RWPE2 (cell line): Measurements from ENCODE around the gene SORCS2.

Experiments
- ATAC-seq: fragments of 200-7000 bp; cut with Tn5 transposase; 3 replicates; pipeline ENCODE4 v1.9.1; 2021; ENCODE audit warnings: low read depth
- DNase-seq: peaks from one replicate; pipeline ENCODE4 v3.0.0-alpha.2; 2020; ENCODE audit warnings: low spot score
- H3K27ac ChIP-seq: fragments of 450-650 bp; 2 replicates; pipeline ENCODE4 v1.5.1; 2017; ENCODE audit warnings: mild to moderate bottlenecking; ENCODE audit not compliant: poor library complexity, severe bottlenecking
- H3K27me3 ChIP-seq: fragments of 250-450 bp; sonication (Bioruptor Pico); 2 replicates; pipeline ENCODE4 v1.5.1; 2021; ENCODE audit warnings: mild to moderate bottlenecking, moderate library complexity; ENCODE audit not compliant: insufficient read depth, poor library complexity, severe bottlenecking
- H3K36me3 ChIP-seq: fragments of 250-450 bp; sonication (Bioruptor Pico); 2 replicates; pipeline ENCODE4 v1.5.1; 2020; ENCODE audit warnings: low read depth, mild to moderate bottlenecking, moderate library complexity
- H3K4me1 ChIP-seq: fragments of 250-450 bp; sonication (Bioruptor Pico); 2 replicates; pipeline ENCODE4 v1.5.1; 2021; ENCODE audit warnings: mild to moderate bottlenecking, moderate library complexity; ENCODE audit not compliant: insufficient read depth, poor library complexity, severe bottlenecking
- H3K4me3 ChIP-seq: fragments of 250-450 bp; sonication (Bioruptor Pico); 2 replicates; pipeline ENCODE4 v1.5.1; 2021; ENCODE audit warnings: mild to moderate bottlenecking, moderate library complexity; ENCODE audit not compliant: severe bottlenecking
- H3K9me3 ChIP-seq: fragments of 250-450 bp; sonication (Bioruptor Pico); 2 replicates; pipeline ENCODE4 v1.5.1; 2021; ENCODE audit warnings: mild to moderate bottlenecking, moderate library complexity; ENCODE audit not compliant: severe bottlenecking
- CTCF ChIP-seq: fragments of 450-650 bp; IDR thresholded peaks from one replicate; pipeline ENCODE4 v1.5.1; 2017; ENCODE audit warnings: mild to moderate bottlenecking, moderate library complexity; ENCODE audit not compliant: poor library complexity, severe bottlenecking

Gene SORCS2

GRCh38 chr4:7151668-7152227 lies 40.6 kb upstream of the SORCS2 start:
- H3K27ac ChIP-seq = no peak overlapping the region
- no peaks in the 10 kb centered on the region for H3K36me3 ChIP-seq
- no peaks in the 10 kb centered on the region for H3K9me3 ChIP-seq
- H3K4me3 ChIP-seq = no peak overlapping the region
- peaks cover 4% of the 10 kb centered on the region for H3K4me1 ChIP-seq
- no peak for ATAC-seq
- TF ChIP-seq CTCF = peak; percentile 33
- no peak for DNase-seq
- no peaks in the 10 kb centered on the region for H3K27me3 ChIP-seq

GRCh38 chr4:7153711-7154110 lies 38.6 kb upstream of the SORCS2 start:
- no peak overlapping the region for H3K27ac ChIP-seq
- peaks cover 4% of the 10 kb centered on the region for H3K4me1 ChIP-seq
- H3K27me3 ChIP-seq = no peaks in the 10 kb centered on the region
- no peaks in the 10 kb centered on the region for H3K36me3 ChIP-seq
- ATAC-seq (no peak), DNase-seq (peak; percentile 23)
- H3K9me3 ChIP-seq = no peaks in the 10 kb centered on the region
- TF ChIP-seq CTCF = no peak
- no peak overlapping the region for H3K4me3 ChIP-seq

- Histone ChIP-seq H3K27me3 (no peaks in the 10 kb centered on the region), H3K36me3 (no peaks in the 10 kb centered on the region), H3K4me1 (peaks cover 4% of the 10 kb centered on the region), H3K9me3 (no peaks in the 10 kb centered on the region), H3K27ac (no peak overlapping the region), H3K4me3 (no peak overlapping the region)
- ATAC-seq (no peak), DNase-seq (peak; percentile 45)
- no peak for TF ChIP-seq CTCF
Observed at GRCh38 chr4:7154351-7154981, 37.9 kb upstream of the SORCS2 start.

- Histone ChIP-seq H3K9me3 (no peaks in the 10 kb centered on the region), H3K4me3 (no peak overlapping the region), H3K27me3 (no peaks in the 10 kb centered on the region), H3K27ac (peak overlapping the region; percentile 20), H3K4me1 (peaks cover 4% of the 10 kb centered on the region), H3K36me3 (no peaks in the 10 kb centered on the region)
- DNase-seq (peak; percentile 47), ATAC-seq (peak; percentile 68)
- no peak for TF ChIP-seq CTCF
Observed at GRCh38 chr4:7155590-7156071, 36.7 kb upstream of the SORCS2 start.

- Histone ChIP-seq H3K4me1 (peaks cover 4% of the 10 kb centered on the region), H3K9me3 (no peaks in the 10 kb centered on the region), H3K27ac (peak overlapping the region; percentile 20), H3K4me3 (no peak overlapping the region), H3K27me3 (no peaks in the 10 kb centered on the region), H3K36me3 (no peaks in the 10 kb centered on the region)
- ATAC-seq (no peak), DNase-seq (peak; percentile 19)
- TF ChIP-seq CTCF = no peak
Observed at GRCh38 chr4:7156328-7156727, 36.0 kb upstream of the SORCS2 start.
